ENCODE results near the gene CDC25B. TPM values are rescaled to one million over a fixed set of nuclear protein-coding genes. Genes with fewer than 3 reads are reported as not detected.

The CDC25B gene
- total RNA-seq, 1 experiment from 2014 or later, result 223 TPM

GRCh38 chr20:3820048-3820900 is 24.2 kb downstream of the CDC25B start, which contains the start of gene AP5S1:
TSS of gene AP5S1 (plus strand) at chr20:3820547. CDS start at chr20:3822118, 1,571 bp downstream.
- Histone ChIP-seq H3K4me2 (ENCODE audit: low read length) (peak within 1 kb of the TSS; percentile 84), H3K9me3 (ENCODE audit: control insufficient read depth in 1 of 2, insufficient read depth in 1 of 2, low read depth in 1 of 2, low read length in 2 of 2) (no peaks in the 10 kb centered on the region), H3K36me3 (ENCODE audit: control insufficient read depth in 1 of 2, insufficient read depth in 2 of 2, low read length in 2 of 2) (peaks cover 4 to 5% of the 10 kb centered on the region in 2 experiments; a peak in 1 of 4 replicates), H3K9ac (ENCODE audit: low read length) (peak within 1 kb of the TSS; percentile 81), H3K79me2 (ENCODE audit: insufficient read depth, low read length) (peaks cover 5% of the 10 kb centered on the region), H2AFZ (ENCODE audit: low read depth, low read length, poor library complexity, severe bottlenecking) (no peak within 1 kb of the TSS), H3K27ac (ENCODE audit: low read depth, low read length) (peak within 1 kb of the TSS; percentile 87), H3K27me3 (ENCODE audit: insufficient read depth, low read length) (no peaks in the 10 kb centered on the region), H4K20me1 (ENCODE audit: insufficient read depth) (no peaks in the 10 kb centered on the region), H3K4me3 (replicated peaks in 1 of 2; ENCODE audit: low read depth in 1 of 2, low read length in 2 of 2) (peak within 1 kb of the TSS; percentile 70 to 82), H3K9me2 (ENCODE audit: insufficient read depth) (no peaks in the 10 kb centered on the region), H3K4me1 (ENCODE audit: control insufficient read depth in 1 of 2, insufficient read depth in 2 of 2, low read length in 2 of 2) (peaks cover 23 to 46% of the 10 kb centered on the region in 2 experiments)
- DNase-seq (ENCODE audit: low read depth, low spot score), result peak; percentile 97
- ATAC-seq, result peak; percentile 82
- ChIA-PET RAD21 (ENCODE audit: low non-redundant PET in 1 of 2, low total read pairs in 2 of 2, uncharacterized antibody in 2 of 2, unreplicated experiment in 2 of 2) (interaction anchor here (0.6 to 2.1 kb wide), 4 partner anchors 12 to 1169 kb away, joined by 3 to 6 read pairs (median 4); partner anchors contain the start of gene CENPB (in 1 of the 2)), POLR2A (interaction anchor here (1.0 to 3.8 kb wide), 6 partner anchors 12 to 39 kb away, joined by 3 to 16 read pairs (median 5); partner anchors contain the start of genes CDC25B, CENPB and SPEF1), CTCF (interaction anchor here (1.1 to 3.5 kb wide), 9 partner anchors 9 to 252 kb away, joined by 3 to 17 read pairs (median 9); partner anchors contain the start of genes ADISSP, CENPB and SPEF1)
- no TSS peak for BruUV-seq (replicated peaks)
- intact Hi-C loops (cut with micrococcal nuclease), result no loop called here
- TF ChIP-seq SRF (IDR thresholded peaks at IDR 0.05; ENCODE audit: low read depth) (no peak), FOSL1 (IDR thresholded peaks at IDR 0.05; ENCODE audit: low read depth) (no peak), REST (IDR thresholded peaks at IDR 0.05; ENCODE audit: low read depth) (no peak), YY1 (IDR thresholded peaks at IDR 0.05; ENCODE audit: extremely low read depth, insufficient replicate concordance, low read depth, low read length) (peak; percentile 92), SP1 (IDR thresholded peaks at IDR 0.05; ENCODE audit: low read depth) (no peak), EGR1 (IDR thresholded peaks at IDR 0.05; ENCODE audit: low read depth) (no peak), POLR2A (IDR thresholded peaks at IDR 0.05; ENCODE audit: borderline replicate concordance, extremely low read depth, insufficient read depth, insufficient read length) (peak; percentile 38), TCF7L2 (IDR thresholded peaks at IDR 0.05; ENCODE audit: borderline replicate concordance, extremely low read depth, insufficient read depth, insufficient read length) (peak; percentile 17), POLR2AphosphoS5 (IDR thresholded peaks at IDR 0.05; ENCODE audit: low read depth, low read length) (peak; percentile 79), ZFX (IDR thresholded peaks at IDR 0.05) (peak; percentile 97), EZH2phosphoT487 (IDR thresholded peaks at IDR 0.05; ENCODE audit: borderline replicate concordance) (no peak), MAX (IDR thresholded peaks at IDR 0.05) (no peak), JUND (IDR thresholded peaks at IDR 0.05) (no peak), CBX3 (IDR thresholded peaks at IDR 0.05; ENCODE audit: low read depth) (no peak), ZBTB33 (IDR thresholded peaks at IDR 0.05; ENCODE audit: extremely low read depth, insufficient replicate concordance, low read length) (peak; percentile 18), EZH2 (IDR thresholded peaks at IDR 0.05) (no peak), ZNF274 (IDR thresholded peaks at IDR 0.05; ENCODE audit: low read depth, low read length) (no peak), CTCF (IDR thresholded peaks at IDR 0.05 in 2 of 3, conservative IDR thresholded peaks at IDR 0.05 in 1 of 3; ENCODE audit: borderline replicate concordance in 1 of 3, insufficient read depth in 1 of 3, low read depth in 2 of 3, low read length in 2 of 3) (peak in 2 of 3 experiments; percentile 91 to 98; a peak in 4 of 6 replicates)

All from HCT116 (cell line).